Thyroid gland (tissue), 4 donors: ENCODE data around the gene ZNF783.

Experiments used
- POLR2A ChIP-seq, 2 donors: fragments of 450-650 bp; IDR thresholded peaks; one replicate each; pipeline ENCODE4 v1.6.1; 2017; ENCODE audit warnings: antibody characterized with exemption in 2 of 2, mild to moderate bottlenecking in 2 of 2, moderate library complexity in 1 of 2
- TF ChIP-seq, protein P1 (sequence below), 6 experiments: fragments of 200-600 bp in 3 of 6; fragments of 450-650 bp in 3 of 6; sonication (generic) in 3 of 6; IDR thresholded peaks; one replicate each; pipeline ENCODE4 v1.5.1; 2016 to 2019; ENCODE audit warnings: antibody characterized with exemption in 6 of 6, mild to moderate bottlenecking in 2 of 6, inconsistent platforms in 1 of 6, moderate library complexity in 1 of 6

DNA sequence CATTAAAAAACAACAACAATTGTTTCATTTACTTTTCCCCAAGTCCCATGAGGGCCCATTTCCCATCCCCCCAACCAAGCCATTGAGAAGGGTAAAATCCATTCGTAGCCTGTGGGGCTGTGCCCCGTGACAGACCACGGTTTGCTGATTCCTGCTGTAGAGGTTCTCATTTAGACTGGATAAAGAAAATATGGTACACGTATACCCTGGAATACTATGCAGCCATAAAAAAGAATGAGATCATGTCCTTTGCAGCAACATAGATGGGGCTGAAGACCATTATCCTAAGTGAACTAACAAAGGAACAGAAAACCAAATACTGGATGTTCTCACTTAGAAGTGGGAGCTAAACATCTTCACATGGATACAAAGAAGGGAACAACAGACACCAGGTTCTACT is 44.9 kb downstream of the ZNF783 start:
- TF ChIP-seq, protein P1, sequence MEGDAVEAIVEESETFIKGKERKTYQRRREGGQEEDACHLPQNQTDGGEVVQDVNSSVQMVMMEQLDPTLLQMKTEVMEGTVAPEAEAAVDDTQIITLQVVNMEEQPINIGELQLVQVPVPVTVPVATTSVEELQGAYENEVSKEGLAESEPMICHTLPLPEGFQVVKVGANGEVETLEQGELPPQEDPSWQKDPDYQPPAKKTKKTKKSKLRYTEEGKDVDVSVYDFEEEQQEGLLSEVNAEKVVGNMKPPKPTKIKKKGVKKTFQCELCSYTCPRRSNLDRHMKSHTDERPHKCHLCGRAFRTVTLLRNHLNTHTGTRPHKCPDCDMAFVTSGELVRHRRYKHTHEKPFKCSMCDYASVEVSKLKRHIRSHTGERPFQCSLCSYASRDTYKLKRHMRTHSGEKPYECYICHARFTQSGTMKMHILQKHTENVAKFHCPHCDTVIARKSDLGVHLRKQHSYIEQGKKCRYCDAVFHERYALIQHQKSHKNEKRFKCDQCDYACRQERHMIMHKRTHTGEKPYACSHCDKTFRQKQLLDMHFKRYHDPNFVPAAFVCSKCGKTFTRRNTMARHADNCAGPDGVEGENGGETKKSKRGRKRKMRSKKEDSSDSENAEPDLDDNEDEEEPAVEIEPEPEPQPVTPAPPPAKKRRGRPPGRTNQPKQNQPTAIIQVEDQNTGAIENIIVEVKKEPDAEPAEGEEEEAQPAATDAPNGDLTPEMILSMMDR (IDR thresholded peaks at IDR 0.05): no peak
- TF ChIP-seq POLR2A (IDR thresholded peaks at IDR 0.05): no peak
